Stomach (tissue), 9 donors: ENCODE results near the gene EMCN. TPM values are rescaled to one million over a fixed set of nuclear protein-coding genes. Genes with fewer than 3 reads are reported as not detected.

Source experiments
- DNase-seq, 2 donors: peaks; one replicate each; pipeline versions ENCODE4 v3.0.0 to v3.0.0-alpha.2; 2013 to 2019
- H3K27ac ChIP-seq, 5 donors: fragments of 200-600 bp in 4 of 5; sonication (generic) in 4 of 5; one replicate each; pipeline ENCODE4 v1.5.1; 2013 to 2019; ENCODE audit warnings: mild to moderate bottlenecking in 1 of 5, moderate library complexity in 1 of 5
- H3K27me3 ChIP-seq, 3 donors: fragments of 200-600 bp; sonication (generic); one replicate each; pipeline ENCODE4 v1.5.1; 2017 to 2019; ENCODE audit warnings: mixed run types in 1 of 3
- H3K36me3 ChIP-seq, 4 donors: fragments of 200-600 bp; sonication (generic); 1 replicate in 3 of 4; 2 replicates in 1 of 4; pipeline ENCODE4 v1.5.1; 2016 to 2019
- H3K4me1 ChIP-seq, 4 donors: fragments of 200-600 bp; sonication (generic); one replicate each; pipeline ENCODE4 v1.5.1; 2016 to 2019
- H3K4me3 ChIP-seq, 4 donors: fragments of 200-600 bp; sonication (generic) in 3 of 4; one replicate each; pipeline ENCODE4 v1.5.1; 2016 to 2019; ENCODE audit warnings: mild to moderate bottlenecking in 1 of 4
- H3K9me3 ChIP-seq, 4 donors: fragments of 200-600 bp; sonication (generic); one replicate each; pipeline ENCODE4 v1.5.1; 2016 to 2019
- CTCF ChIP-seq, 7 experiments: fragments of 450-650 bp in 4 of 7; fragments of 200-600 bp in 3 of 7; sonication (generic) in 3 of 7; IDR thresholded peaks; one replicate each; pipeline ENCODE4 v1.5.1; 2016 to 2019; ENCODE audit warnings: antibody characterized with exemption in 7 of 7, control low read depth in 2 of 7, mild to moderate bottlenecking in 1 of 7
- EP300 ChIP-seq: sonication (generic); formaldehyde crosslinking; IDR thresholded peaks from one replicate; pipeline ENCODE4 v1.6.1; 2017; ENCODE audit warnings: antibody characterized with exemption
- POLR2A ChIP-seq, 4 donors: fragments of 450-650 bp; IDR thresholded peaks; one replicate each; pipeline ENCODE4 v1.6.1; 2016; ENCODE audit warnings: antibody characterized with exemption in 4 of 4, control low read depth in 2 of 4, mild to moderate bottlenecking in 1 of 4, moderate library complexity in 1 of 4
- POLR2AphosphoS5 ChIP-seq, 3 donors: sonication (generic); formaldehyde crosslinking; IDR thresholded peaks; one replicate each; pipeline ENCODE4 v1.6.1; 2016; ENCODE audit warnings: antibody characterized with exemption in 3 of 3
- WGBS, 5 donors: extraction: QIAGEN DNeasy Blood & Tissue Kit in 3 of 5; methylation state at CpG; one replicate each; pipeline versions ENCODE4 v1.1.5 to v1.1.7; 2013 to 2018; 5-methylcytosine and 5-hydroxymethylcytosine counted together
- intact Hi-C: fragments of 100-400 bp; cut with DNase I; formaldehyde crosslinking; loops from one replicate; pipeline ENCODE4 v1.15.1; 2023; ENCODE audit warnings: low total_unique reads
- polyA plus RNA-seq, 3 donors: library from polyadenylated mRNA; stranded (reverse); fragments of 200-250 nt; gene quantifications; one replicate each; pipeline ENCODE4 v1.2.3, GENCODE V29; 2013
- total RNA-seq, 5 donors: library from RNA; depleted of rRNA; stranded (reverse); fragments of >200 nt; gene quantifications; one replicate each; pipeline versions ENCODE4 v1.1.0 to v1.2.3, GENCODE V29; 2014 to 2016
- donor health status: healthy with polysubstance abuse.
- donor health status: Bipolar disorder and iron deficiency.
- donor health status: healthy.

Gene EMCN
- total and polyA plus RNA-seq, 8 donors, result 0.29 to 16.2 (median 3.2) TPM; not detected in 2

GRCh38 chr4:100417565-100417964 is 100.3 kb downstream of the EMCN start:
- 17 to 50% (median 19%) methylated on average over 1 of the region's 1 CpG for WGBS, 5 donors
- H3K36me3 ChIP-seq, result no peaks in the 10 kb centered on the region
- H3K27me3 ChIP-seq, result no peaks in the 10 kb centered on the region
- H3K4me1 ChIP-seq, result peaks cover 0 to 7% (median 0%) of the 10 kb centered on the region in 4 donors
- H3K27ac ChIP-seq, result no peak overlapping the region
- no peak for TF ChIP-seq CTCF (IDR thresholded peaks at IDR 0.05)
- TF ChIP-seq POLR2A (IDR thresholded peaks at IDR 0.05), result no peak
- TF ChIP-seq EP300, result no peak
- TF ChIP-seq POLR2AphosphoS5 (IDR thresholded peaks at IDR 0.05), result no peak
- intact Hi-C loops, result no loop called here
- H3K9me3 ChIP-seq, result no peaks in the 10 kb centered on the region
- DNase-seq, result no peak
- no peak overlapping the region for H3K4me3 ChIP-seq

DNA sequence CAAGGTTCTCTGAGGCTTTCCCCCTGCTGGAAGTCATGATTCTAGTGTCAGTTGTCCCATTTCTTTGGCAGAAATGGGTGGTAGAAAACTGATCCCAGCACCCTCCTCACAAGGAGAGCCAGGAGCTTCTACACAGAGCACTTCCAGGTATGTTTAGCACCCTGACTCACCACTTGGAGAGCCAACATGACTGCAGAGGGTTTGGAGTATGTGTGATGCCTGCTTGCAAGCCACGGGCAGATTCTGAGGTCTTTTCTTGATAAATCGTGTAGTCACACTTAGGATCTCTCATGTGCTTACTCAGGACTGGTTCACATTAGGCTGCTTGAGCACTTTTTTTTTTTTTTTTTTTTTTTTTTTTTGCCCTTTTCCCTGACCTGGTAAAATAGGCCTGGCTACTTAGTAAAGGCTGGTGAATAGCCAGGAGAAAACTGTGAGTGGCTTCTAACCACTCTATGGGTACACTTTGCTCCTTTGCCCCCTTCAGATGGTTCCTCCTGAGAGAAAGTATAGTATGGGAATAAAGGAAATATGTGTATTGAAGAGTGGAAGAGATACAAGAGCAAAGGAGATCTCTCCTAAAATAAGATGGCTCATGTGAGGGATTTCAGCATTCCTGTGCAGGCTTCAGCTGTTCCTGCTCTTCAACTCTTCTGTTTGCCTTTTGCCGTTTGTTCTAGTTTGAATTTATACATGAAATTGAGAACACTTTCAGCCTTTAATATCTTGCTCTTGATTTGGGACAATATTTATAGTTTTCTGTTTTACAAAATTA is 103.6 kb downstream of the EMCN start:
- Histone ChIP-seq H3K27ac (no peak overlapping the region), H3K9me3 (no peaks in the 10 kb centered on the region), H3K4me1 (no peaks in the 10 kb centered on the region), H3K27me3 (no peaks in the 10 kb centered on the region), H3K36me3 (no peaks in the 10 kb centered on the region), H3K4me3 (no peak overlapping the region)
- intact Hi-C loops, result no loop called here
- WGBS, 5 donors, result 65 to 87% (median 79%) methylated on average over 3 of the region's 3 CpGs
- TF ChIP-seq CTCF (IDR thresholded peaks at IDR 0.05), result no peak
- TF ChIP-seq POLR2A (IDR thresholded peaks at IDR 0.05), result no peak
- no peak for TF ChIP-seq POLR2AphosphoS5 (IDR thresholded peaks at IDR 0.05)
- no peak for TF ChIP-seq EP300
- no peak for DNase-seq

DNA sequence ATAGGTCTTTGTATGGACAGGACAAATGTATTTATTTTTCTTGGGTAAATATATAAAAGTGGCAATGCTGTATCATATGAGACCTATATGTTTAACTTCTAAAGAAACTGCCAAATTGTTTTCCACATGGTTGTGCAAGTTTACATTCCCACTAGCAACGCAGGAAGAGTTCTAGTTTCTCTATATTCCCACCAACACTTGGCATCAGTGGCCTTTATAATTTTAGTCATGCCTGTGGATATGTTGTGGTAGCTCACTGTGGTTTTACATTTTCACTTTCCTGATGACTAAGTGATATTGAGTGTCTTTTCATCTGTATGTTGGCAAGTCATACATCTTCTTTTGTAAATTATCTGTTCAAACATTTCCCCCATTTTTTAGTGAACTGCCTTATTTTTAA is 126.0 kb downstream of the EMCN start:
- TF ChIP-seq CTCF (IDR thresholded peaks at IDR 0.05) (no peak), EP300 (no peak), POLR2A (IDR thresholded peaks at IDR 0.05) (no peak), POLR2AphosphoS5 (IDR thresholded peaks at IDR 0.05) (no peak)
- Histone ChIP-seq H3K9me3 (no peaks in the 10 kb centered on the region), H3K4me3 (no peak overlapping the region), H3K4me1 (no peaks in the 10 kb centered on the region), H3K27me3 (no peaks in the 10 kb centered on the region), H3K36me3 (no peaks in the 10 kb centered on the region), H3K27ac (no peak overlapping the region)
- 59 to 72% (median 69%) methylated on average over 1 of the region's 1 CpG for WGBS, 5 donors
- intact Hi-C loops, result no loop called here
- DNase-seq, result no peak

- Histone ChIP-seq H3K36me3 (no peaks in the 10 kb centered on the region), H3K4me1 (no peaks in the 10 kb centered on the region), H3K9me3 (no peaks in the 10 kb centered on the region), H3K27me3 (no peaks in the 10 kb centered on the region), H3K4me3 (no peak overlapping the region), H3K27ac (no peak overlapping the region)
- 27 to 47% (median 30%) methylated on average over 1 of the region's 1 CpG for WGBS, 5 donors
- TF ChIP-seq EP300 (no peak), POLR2AphosphoS5 (IDR thresholded peaks at IDR 0.05) (no peak), CTCF (IDR thresholded peaks at IDR 0.05) (no peak), POLR2A (IDR thresholded peaks at IDR 0.05) (no peak)
- intact Hi-C loops, result no loop called here
- no peak for DNase-seq
These were observed 126.7 kb downstream of the EMCN start for GRCh38 chr4:100391086-100391485.
